ENCODE results near the gene FCRL6. TPM values are rescaled to one million over a fixed set of nuclear protein-coding genes. Genes with fewer than 3 reads are reported as not detected.

Gene FCRL6
- total RNA-seq, 4 donors from 2014 or later = 0.45 TPM; not detected in 3

GRCh38 chr1:159864262-159864661 is 62.1 kb downstream of the FCRL6 start:
- 85% methylated on average over 2 of the region's 2 CpGs for WGBS
- Histone ChIP-seq H3K27ac (replicated peaks in 1 of 4) (no peak overlapping the region), H3K4me3 (no peak overlapping the region), H3K27me3 (no peaks in the 10 kb centered on the region), H3K4me1 (peaks cover 15 to 21% (median 19%) of the 10 kb centered on the region in 4 donors), H3K9me3 (no peaks in the 10 kb centered on the region), H3K36me3 (peaks cover 0 to 4% (median 0%) of the 10 kb centered on the region in 4 donors)
- no peak for TF ChIP-seq EP300 (IDR thresholded peaks at IDR 0.05)
- no peak for TF ChIP-seq POLR2A (IDR thresholded peaks at IDR 0.05; ENCODE audit: low read depth)
- TF ChIP-seq POLR2AphosphoS5 (IDR thresholded peaks at IDR 0.05) = no peak
- no peak for TF ChIP-seq CTCF (IDR thresholded peaks at IDR 0.05)
- no peak for DNase-seq (ENCODE audit: extremely low spot score)
- intact Hi-C loops (cut with DNase I) = no loop called here

Small RNA genes within 50 kb of the gene (small RNA-seq; reads per million reads assigned to genes)
- 0 to 0.17 (median 0) reads per million in 3 donors for gene RF00570

Other genes starting within 250 kb of the FCRL6 start
- gene APCS, start 214.5 kb upstream of the FCRL6 start, total RNA-seq = not detected
- under 1 TPM in 3 of 4 donors, not detected in 1; 0.17 to 0.65 (median 0.42) TPM for gene CRP, start 87.8 kb upstream of the FCRL6 start, total RNA-seq
- gene DUSP23, start 21.4 kb upstream of the FCRL6 start, total RNA-seq = 10 to 100 TPM; 43.2 to 75.2 (median 50.1) TPM
- gene SLAMF8, start 24.5 kb downstream of the FCRL6 start, total RNA-seq = 1 to 10 TPM; 1.9 to 8.4 (median 3.5) TPM
- not detected for gene VSIG8, start 60.3 kb downstream of the FCRL6 start, total RNA-seq
- under 1 TPM in 2 of 4 donors, not detected in 2; 0.17 to 0.32 TPM for gene CFAP45, start 97.8 kb downstream of the FCRL6 start, total RNA-seq
- gene TAGLN2, start 123.1 kb downstream of the FCRL6 start, total RNA-seq = 100 to 1,000 TPM; 125 to 276 (median 228) TPM
- under 1 TPM in 2 of 4 donors, not detected in 2; 0.17 to 0.23 TPM for gene IGSF9, start 143.3 kb downstream of the FCRL6 start, total RNA-seq
- not detected for gene SLAMF9, start 151.9 kb downstream of the FCRL6 start, total RNA-seq
- gene PIGM, start 229.6 kb downstream of the FCRL6 start, total RNA-seq = 1 to 10 TPM; 2.8 to 4.9 (median 4.6) TPM